T-helper 1 cell (primary cell): ENCODE measurements around the gene KRT72.

Experiments
- DNase-seq, 5 donors: peaks; one replicate each; pipeline ENCODE4 v3.0.0-alpha.2; 2012 to 2020

Gene KRT72

GRCh38 chr12:52630008-52630500, 28.8 kb upstream of the KRT72 start:
- DNase-seq, result no peak

- no peak for DNase-seq
Measured at GRCh38 chr12:52629281-52630007, 28.2 kb upstream of the KRT72 start.

GRCh38 chr12:52628841-52629240, 27.6 kb upstream of the KRT72 start:
- DNase-seq, result no peak

GRCh38 chr12:52628111-52628507, 26.8 kb upstream of the KRT72 start:
- DNase-seq, result no peak

GRCh38 chr12:52627395-52628110, 26.3 kb upstream of the KRT72 start:
- DNase-seq, result no peak

- no peak for DNase-seq
Measured at GRCh38 chr12:52622349-52622748, 21.1 kb upstream of the KRT72 start.

- DNase-seq, result no peak
Measured at GRCh38 chr12:52618866-52619265, 17.6 kb upstream of the KRT72 start.

GRCh38 chr12:52618216-52618615, 17.0 kb upstream of the KRT72 start, which contains the start of gene KRT73:
Gene KRT73, minus strand, starts transcription at chr12:52618559. Its CDS starts 35 bp downstream, at chr12:52618524.
- no peak for DNase-seq

- no peak for DNase-seq
Measured at GRCh38 chr12:52617403-52617785, 16.1 kb upstream of the KRT72 start.

- no peak for DNase-seq
Measured at GRCh38 chr12:52616680-52617402, 15.6 kb upstream of the KRT72 start.

GRCh38 chr12:52615912-52616311, 14.6 kb upstream of the KRT72 start:
- no peak for DNase-seq

- no peak for DNase-seq
Measured at GRCh38 chr12:52615208-52615868, 14.1 kb upstream of the KRT72 start.

- DNase-seq, result no peak
Measured at GRCh38 chr12:52614381-52615207, 13.3 kb upstream of the KRT72 start.

- no peak for DNase-seq
Measured at GRCh38 chr12:52613384-52614030, 12.2 kb upstream of the KRT72 start.

GRCh38 chr12:52612431-52613383, 11.4 kb upstream of the KRT72 start:
- DNase-seq, result no peak

- DNase-seq, result no peak
Measured at GRCh38 chr12:52611080-52611468, 9.8 kb upstream of the KRT72 start.

GRCh38 chr12:52608826-52609630, 7.8 kb upstream of the KRT72 start:
- DNase-seq, result no peak

GRCh38 chr12:52608161-52608560, 6.9 kb upstream of the KRT72 start:
- DNase-seq, result no peak

- DNase-seq, result no peak
Measured at GRCh38 chr12:52607314-52607713, 6.1 kb upstream of the KRT72 start.
